ENCODE measurements around the gene KHSRP.

GRCh38 chr19:6466526-6467248, 42.1 kb upstream of the KHSRP start:
- TF ChIP-seq POLR2A (IDR thresholded peaks at IDR 0.05), result no peak
- no peak for TF ChIP-seq CTCF (IDR thresholded peaks at IDR 0.05)
- no peak for TF ChIP-seq POLR2AphosphoS5 (IDR thresholded peaks at IDR 0.05)
